A549 (cell line): ENCODE measurements around the gene SLC1A4. TPM values are rescaled to one million over a fixed set of nuclear protein-coding genes. Genes with fewer than 3 reads are reported as not detected.

ENCODE experiments used
- ATAC-seq, 2 experiments: fragments of 200-7000 bp in 1 of 2; fragments of >200 bp in 1 of 2; cut with Nextera tagmentation in 1 of 2; cut with Tn5 transposase in 1 of 2; 3 replicates each; pipeline versions ENCODE4 v1.8.0 to v1.9.1; 2018 to 2020; ENCODE audit warnings: mild to moderate bottlenecking in 1 of 2, moderate library complexity in 1 of 2
- CTCF ChIA-PET: fragments of 300-600 bp; sonication (Branson Sonifier 250); formaldehyde crosslinking; extraction: SDS; loops from one replicate; lab custom pipeline; 2021; ENCODE audit warnings: antibody characterized with exemption, inconsistent platforms; lab: Yijun Ruan, JAX
- POLR2A ChIA-PET: fragments of 350-600 bp; formaldehyde crosslinking; extraction: SDS; loops from one replicate; lab custom pipeline; 2021; ENCODE audit warnings: antibody characterized with exemption, inconsistent platforms; lab: Yijun Ruan, JAX
- DNase-seq, 2 experiments: peaks; one replicate each; pipeline versions ENCODE4 v3.0.0 to v3.0.0-alpha.2; 2011 to 2016; ENCODE audit warnings: low read depth in 1 of 2, low spot score in 1 of 2
- FAIRE-seq: peaks from 2 replicates; lab custom pipeline; 2011; peaks lifted over from hg19 to GRCh38; lab: Jason Lieb, UNC
- H3K27ac ChIP-seq, 2 experiments: fragments of >200 bp; sonication (Bioruptor Twin); formaldehyde crosslinking; 3 replicates each; pipeline ENCODE4 v1.5.1; 2016 to 2017
- H3K4me1 ChIP-seq: fragments of >200 bp; sonication (Bioruptor Twin); formaldehyde crosslinking; 3 replicates; pipeline ENCODE4 v1.6.1; 2016
- H3K4me2 ChIP-seq: fragments of >200 bp; sonication (Bioruptor Twin); formaldehyde crosslinking; 3 replicates; pipeline ENCODE4 v1.6.1; 2016
- H3K4me3 ChIP-seq: fragments of >200 bp; sonication (Bioruptor Twin); formaldehyde crosslinking; 3 replicates; pipeline ENCODE4 v1.5.1; 2016
- H3K9me3 ChIP-seq: fragments of >200 bp; sonication (Bioruptor Twin); formaldehyde crosslinking; 3 replicates; pipeline ENCODE4 v1.6.1; 2016
- EHMT2 ChIP-seq: fragments of 200-600 bp; sonication (generic); IDR thresholded peaks from 2 replicates; pipeline ENCODE4 v1.6.1; 2016; ENCODE audit warnings: antibody characterized with exemption, low read depth, mild to moderate bottlenecking, moderate library complexity
- EP300 ChIP-seq, 2 experiments: fragments of >200 bp; sonication (Bioruptor Twin); formaldehyde crosslinking; IDR thresholded peaks; 2 replicates in 1 of 2; 3 replicates in 1 of 2; pipeline ENCODE4 v1.6.1; 2016 to 2017
- ESRRA ChIP-seq: fragments of 150-350 bp; IDR thresholded peaks from 2 replicates; pipeline ENCODE4 v1.6.1; 2014; ENCODE audit warnings: mild to moderate bottlenecking, low read length, borderline replicate concordance
- FOSL2 ChIP-seq, 2 experiments: fragments of 450-650 bp in 1 of 2; fragments of >200 bp in 1 of 2; sonication (Bioruptor Twin) in 1 of 2; formaldehyde crosslinking; IDR thresholded peaks; 2 replicates each; pipeline versions ENCODE4 v1.5.0 to v1.6.1; 2016 to 2020; ENCODE audit warnings: mild to moderate bottlenecking in 1 of 2, moderate library complexity in 1 of 2
- FOXS1 ChIP-seq: fragments of 250-450 bp; sonication (Bioruptor Pico); IDR thresholded peaks from 2 replicates; pipeline ENCODE4 v1.5.0; 2020; ENCODE audit warnings: mild to moderate bottlenecking, moderate library complexity
- HOXB5 ChIP-seq: fragments of 250-450 bp; sonication (Bioruptor Pico); IDR thresholded peaks from 2 replicates; pipeline ENCODE4 v1.5.0; 2020; ENCODE audit warnings: mild to moderate bottlenecking, moderate library complexity
- POLR2AphosphoS2 ChIP-seq: conservative IDR thresholded peaks from 2 replicates; pipeline ENCODE4 v1.6.1; 2012; ENCODE audit warnings: low read length, improper control_type of control experiment, inconsistent platforms
- ZNF302 ChIP-seq: fragments of 250-450 bp; sonication (Bioruptor Pico); IDR thresholded peaks from 2 replicates; pipeline ENCODE4 v1.9.0; 2021; ENCODE audit warnings: inconsistent platforms, mild to moderate bottlenecking, moderate library complexity
- WGBS: methylation state at CpG from one replicate; pipeline ENCODE4 v1.1.6; 2017; ENCODE audit errors: missing lambda C conversion rate; 5-methylcytosine and 5-hydroxymethylcytosine counted together
- polyA plus RNA-seq, 4 experiments: library from polyadenylated mRNA; depleted of rRNA in 3 of 4; stranded (reverse); fragments of >200 nt; fragmentation: RNase III in 1 of 4; extraction: RNeasy Plus Mini Kit Qiagen cat#74134 plus additional on column Dnase treatment in 1 of 4; gene quantifications; 2 replicates in 3 of 4; 3 replicates in 1 of 4; pipeline ENCODE4 v1.2.3, GENCODE V29; 2011 to 2017
- TF ChIP-seq, protein P1 (sequence below): fragments of >200 bp; sonication (Bioruptor Twin); formaldehyde crosslinking; IDR thresholded peaks from 3 replicates; pipeline ENCODE4 v1.6.1; 2016
- TF ChIP-seq, protein P2 (sequence below): fragments of 250-450 bp; sonication (Bioruptor Pico); IDR thresholded peaks from 2 replicates; pipeline ENCODE4 v1.5.0; 2020; ENCODE audit warnings: low read depth, mild to moderate bottlenecking, moderate library complexity
- TF ChIP-seq, protein P3 (sequence below): fragments of 250-450 bp; sonication (Bioruptor Pico); IDR thresholded peaks from 2 replicates; pipeline ENCODE4 v1.5.0; 2021; ENCODE audit warnings: mild to moderate bottlenecking, moderate library complexity, borderline replicate concordance
- TF ChIP-seq, protein P4 (sequence below): fragments of 150-350 bp; IDR thresholded peaks from 2 replicates; pipeline ENCODE4 v1.6.1; 2014; ENCODE audit warnings: low read depth, mild to moderate bottlenecking, low read length

Gene SLC1A4
- polyA plus RNA-seq, 2 of the 4 experiments (the other 2 are of a cell fraction) = 9.1 to 26.4 TPM

- POLR2A ChIA-PET = no interaction called here
These were observed 53.8 kb downstream of the SLC1A4 start for GRCh38 chr2:65043001-65043400.

GRCh38 chr2:65044097-65044735 is 55.0 kb downstream of the SLC1A4 start:
- DNase-seq (no peak), ATAC-seq (no peak), FAIRE-seq (no peak)
- ChIA-PET CTCF (interaction anchor here (0.9 to 11.2 kb wide), 7 partner anchors 10 to 529 kb away, joined by 3 to 246 read pairs (median 5); partner anchors contain the start of gene CEP68), POLR2A (no interaction called here)
- no peak overlapping the region for H3K4me3 ChIP-seq
- H3K27ac ChIP-seq = no peak overlapping the region
- peaks cover 26% of the 10 kb centered on the region; the same call in 2 of the 3 replicates for H3K9me3 ChIP-seq
- TF ChIP-seq, protein P1, sequence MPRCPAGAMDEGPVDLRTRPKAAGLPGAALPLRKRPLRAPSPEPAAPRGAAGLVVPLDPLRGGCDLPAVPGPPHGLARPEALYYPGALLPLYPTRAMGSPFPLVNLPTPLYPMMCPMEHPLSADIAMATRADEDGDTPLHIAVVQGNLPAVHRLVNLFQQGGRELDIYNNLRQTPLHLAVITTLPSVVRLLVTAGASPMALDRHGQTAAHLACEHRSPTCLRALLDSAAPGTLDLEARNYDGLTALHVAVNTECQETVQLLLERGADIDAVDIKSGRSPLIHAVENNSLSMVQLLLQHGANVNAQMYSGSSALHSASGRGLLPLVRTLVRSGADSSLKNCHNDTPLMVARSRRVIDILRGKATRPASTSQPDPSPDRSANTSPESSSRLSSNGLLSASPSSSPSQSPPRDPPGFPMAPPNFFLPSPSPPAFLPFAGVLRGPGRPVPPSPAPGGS = no peak
- TF ChIP-seq ZNF302 (CRISPR knock-in tag) (no peak), ESRRA (no peak), FOSL2 (IDR thresholded peaks at IDR 0.05) (no peak), FOSL2 (CRISPR knock-in tag; IDR thresholded peaks at IDR 0.05) (no peak)
- TF ChIP-seq, protein P2, sequence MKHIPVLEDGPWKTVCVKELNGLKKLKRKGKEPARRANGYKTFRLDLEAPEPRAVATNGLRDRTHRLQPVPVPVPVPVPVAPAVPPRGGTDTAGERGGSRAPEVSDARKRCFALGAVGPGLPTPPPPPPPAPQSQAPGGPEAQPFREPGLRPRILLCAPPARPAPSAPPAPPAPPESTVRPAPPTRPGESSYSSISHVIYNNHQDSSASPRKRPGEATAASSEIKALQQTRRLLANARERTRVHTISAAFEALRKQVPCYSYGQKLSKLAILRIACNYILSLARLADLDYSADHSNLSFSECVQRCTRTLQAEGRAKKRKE (CRISPR knock-in tag) = no peak
- WGBS = 78% methylated on average over 7 of the region's 7 CpGs
- no peak overlapping the region for H3K4me2 ChIP-seq
- H3K4me1 ChIP-seq = no peaks in the 10 kb centered on the region

More at GRCh38 chr2:65043001-65043400, 53.8 kb downstream of the SLC1A4 start:
- CTCF ChIA-PET = interaction anchor here (0.8 to 11.2 kb wide), 14 partner anchors 8 to 713 kb away, joined by 3 to 246 read pairs (median 4); partner anchors contain the start of gene CEP68
- Histone ChIP-seq H3K27ac (no peak overlapping the region), H3K4me1 (no peaks in the 10 kb centered on the region), H3K9me3 (peaks cover 19% of the 10 kb centered on the region; the same call in 2 of the 3 replicates), H3K4me2 (no peak overlapping the region), H3K4me3 (no peak overlapping the region)
- ATAC-seq (no peak), DNase-seq (no peak), FAIRE-seq (no peak)
- TF ChIP-seq POLR2AphosphoS2 (no peak), HOXB5 (CRISPR knock-in tag) (no peak), EHMT2 (no peak), FOXS1 (no peak)
- TF ChIP-seq, protein P2 (CRISPR knock-in tag) = no peak
- TF ChIP-seq, protein P3, sequence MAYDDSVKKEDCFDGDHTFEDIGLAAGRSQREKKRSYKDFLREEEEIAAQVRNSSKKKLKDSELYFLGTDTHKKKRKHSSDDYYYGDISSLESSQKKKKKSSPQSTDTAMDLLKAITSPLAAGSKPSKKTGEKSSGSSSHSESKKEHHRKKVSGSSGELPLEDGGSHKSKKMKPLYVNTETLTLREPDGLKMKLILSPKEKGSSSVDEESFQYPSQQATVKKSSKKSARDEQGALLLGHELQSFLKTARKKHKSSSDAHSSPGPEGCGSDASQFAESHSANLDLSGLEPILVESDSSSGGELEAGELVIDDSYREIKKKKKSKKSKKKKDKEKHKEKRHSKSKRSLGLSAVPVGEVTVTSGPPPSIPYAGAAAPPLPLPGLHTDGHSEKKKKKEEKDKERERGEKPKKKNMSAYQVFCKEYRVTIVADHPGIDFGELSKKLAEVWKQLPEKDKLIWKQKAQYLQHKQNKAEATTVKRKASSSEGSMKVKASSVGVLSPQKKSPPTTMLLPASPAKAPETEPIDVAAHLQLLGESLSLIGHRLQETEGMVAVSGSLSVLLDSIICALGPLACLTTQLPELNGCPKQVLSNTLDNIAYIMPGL = no peak
- TF ChIP-seq, all 56 proteins: peak for 0
- WGBS = 77% methylated on average over 2 of the region's 2 CpGs

- ChIA-PET CTCF (interaction anchor here (1.8 to 11.2 kb wide), 2 partner anchors 10 to 127 kb away, joined by 10 to 246 read pairs; partner anchors contain the start of gene CEP68), POLR2A (interaction anchor here (1.2 kb wide), 1 partner anchor 10 kb away, joined by 3 read pairs; the partner anchor contains the start of gene CEP68)
- ATAC-seq = no peak
- DNase-seq = no peak
- H3K4me3 ChIP-seq = no peak overlapping the region
- peaks cover 26% of the 10 kb centered on the region; the same call in 2 of the 3 replicates for H3K9me3 ChIP-seq
- H3K4me2 ChIP-seq = no peak overlapping the region
- no peaks in the 10 kb centered on the region for H3K4me1 ChIP-seq
- no peak overlapping the region for H3K27ac ChIP-seq
- WGBS = 62% methylated on average over 10 of the region's 10 CpGs
- no peak for FAIRE-seq
- TF ChIP-seq FOSL2 (IDR thresholded peaks at IDR 0.05) (no peak), FOSL2 (CRISPR knock-in tag; IDR thresholded peaks at IDR 0.05) (peak; percentile 31; the same call in 1 of the 2 replicates), EP300 (IDR thresholded peaks at IDR 0.05) (no peak)
- TF ChIP-seq, protein P4, sequence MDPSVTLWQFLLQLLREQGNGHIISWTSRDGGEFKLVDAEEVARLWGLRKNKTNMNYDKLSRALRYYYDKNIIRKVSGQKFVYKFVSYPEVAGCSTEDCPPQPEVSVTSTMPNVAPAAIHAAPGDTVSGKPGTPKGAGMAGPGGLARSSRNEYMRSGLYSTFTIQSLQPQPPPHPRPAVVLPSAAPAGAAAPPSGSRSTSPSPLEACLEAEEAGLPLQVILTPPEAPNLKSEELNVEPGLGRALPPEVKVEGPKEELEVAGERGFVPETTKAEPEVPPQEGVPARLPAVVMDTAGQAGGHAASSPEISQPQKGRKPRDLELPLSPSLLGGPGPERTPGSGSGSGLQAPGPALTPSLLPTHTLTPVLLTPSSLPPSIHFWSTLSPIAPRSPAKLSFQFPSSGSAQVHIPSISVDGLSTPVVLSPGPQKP = no peak
These were observed 56.5 kb downstream of the SLC1A4 start for GRCh38 chr2:65045651-65046050.
